SU-DHL-6 (cell line): ENCODE data around the gene LRRTM4.
A peak's percentile ranks its signal among the peaks of the same experiment; 100 is the strongest.

ENCODE experiments used
- H2AFZ ChIP-seq: fragments of 200-600 bp; sonication (generic); 2 replicates; pipeline ENCODE4 v1.6.1; 2014; ENCODE audit warnings: low read depth, mild to moderate bottlenecking, moderate library complexity, mixed read lengths, antibody characterized with exemption, low read length; ENCODE audit not compliant: severe bottlenecking
- H3F3A ChIP-seq: fragments of 200-600 bp; shearing (Covaris generic); 2 replicates; pipeline ENCODE4 v1.6.0; 2016; ENCODE audit warnings: antibody characterized with exemption, mild to moderate bottlenecking; ENCODE audit not compliant: insufficient read depth
- H3K27ac ChIP-seq: fragments of 200-600 bp; sonication (generic); 2 replicates; pipeline ENCODE4 v1.5.1; 2016; ENCODE audit warnings: low read depth, mild to moderate bottlenecking, low read length, moderate library complexity, mixed read lengths
- H3K27me3 ChIP-seq: fragments of 200-600 bp; sonication (generic), shearing (Covaris generic); 2 replicates; pipeline ENCODE4 v1.6.0; 2014; ENCODE audit warnings: mild to moderate bottlenecking, low read length
- H3K36me3 ChIP-seq: fragments of 200-600 bp; sonication (generic); 2 replicates; pipeline ENCODE4 v1.6.1; 2014; ENCODE audit warnings: mild to moderate bottlenecking, low read length, mixed read lengths
- H3K4me2 ChIP-seq: fragments of 300-600, 200-600 bp; shearing (Covaris generic), sonication (generic); 2 replicates; pipeline ENCODE4 v1.6.0; 2014; ENCODE audit warnings: low read length, low read depth, mild to moderate bottlenecking; ENCODE audit not compliant: poor library complexity, severe bottlenecking
- H3K4me3 ChIP-seq: fragments of 200-600 bp; sonication (generic); 2 replicates; pipeline ENCODE4 v1.5.1; 2014; ENCODE audit warnings: antibody characterized with exemption, low read length, mild to moderate bottlenecking, mixed read lengths; ENCODE audit not compliant: insufficient read depth, poor library complexity, severe bottlenecking
- H3K79me2 ChIP-seq: fragments of 200-600 bp; sonication (generic); 2 replicates; pipeline ENCODE4 v1.6.1; 2014; ENCODE audit warnings: mild to moderate bottlenecking, low read length, moderate library complexity; ENCODE audit not compliant: insufficient read depth
- H3K9ac ChIP-seq: fragments of 200-600 bp; sonication (generic); 2 replicates; pipeline ENCODE4 v1.7.0; 2014; ENCODE audit warnings: mild to moderate bottlenecking, low read length
- H3K9me2 ChIP-seq: fragments of 200-600 bp; sonication (generic); replicated peaks from 2 replicates; pipeline ENCODE4 v1.6.1; 2014; ENCODE audit warnings: low read length; ENCODE audit not compliant: insufficient read depth
- H3K9me3 ChIP-seq: fragments of 200-600 bp; sonication (generic); 2 replicates; pipeline ENCODE4 v1.6.1; 2014; ENCODE audit warnings: low read length, mixed read lengths; ENCODE audit not compliant: insufficient read depth
- H4K20me1 ChIP-seq: fragments of 200-600 bp; sonication (generic); 2 replicates; pipeline ENCODE4 v1.6.1; 2014; ENCODE audit warnings: low read depth, mild to moderate bottlenecking, antibody characterized with exemption, low read length, moderate library complexity, mixed read lengths
- CTCF ChIP-seq: fragments of 200-600 bp; sonication (generic); IDR thresholded peaks from one replicate; pipeline ENCODE4 v1.5.1; 2017; ENCODE audit warnings: antibody characterized with exemption, mild to moderate bottlenecking, low read length, moderate library complexity; ENCODE audit not compliant: insufficient read depth, poor library complexity, severe bottlenecking
- EZH2phosphoT487 ChIP-seq: fragments of 200-600 bp; sonication (generic), shearing (Covaris generic); conservative IDR thresholded peaks from 2 replicates; pipeline ENCODE4 v1.6.1; 2018; ENCODE audit warnings: mild to moderate bottlenecking, antibody characterized with exemption, low read length, moderate library complexity, mixed read lengths

Gene LRRTM4

DNA sequence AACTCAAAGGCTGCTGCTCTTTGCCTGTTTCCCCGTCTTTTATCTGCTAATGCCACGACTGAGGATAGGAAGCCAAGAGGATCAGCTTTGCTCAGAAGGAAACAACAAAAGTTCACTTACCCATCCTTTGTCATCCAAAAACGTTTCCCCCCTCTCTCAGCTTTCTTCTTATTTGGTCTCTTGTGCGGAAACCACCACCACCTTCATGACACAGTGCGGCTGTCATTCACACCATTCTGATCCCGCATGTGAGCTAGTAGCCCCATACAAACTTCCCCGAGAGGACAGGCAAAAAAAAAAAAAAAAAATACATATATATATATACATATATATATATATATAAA is 656 bp downstream of the LRRTM4 start:
- peak overlapping the region; percentile 22 for H3K4me3 ChIP-seq
- H2AFZ ChIP-seq = no peak overlapping the region
- peak overlapping the region; percentile 37 for H3K4me2 ChIP-seq
- H4K20me1 ChIP-seq = no peaks in the 10 kb centered on the region
- TF ChIP-seq EZH2phosphoT487 = no peak
- TF ChIP-seq CTCF = no peak
- no peaks in the 10 kb centered on the region for H3K9me3 ChIP-seq
- peak overlapping the region; percentile 15; the same call in 1 of the 2 replicates for H3K9ac ChIP-seq
- H3F3A ChIP-seq = no peaks in the 10 kb centered on the region
- H3K27me3 ChIP-seq = no peaks in the 10 kb centered on the region
- H3K27ac ChIP-seq = no peak overlapping the region
- no peaks in the 10 kb centered on the region for H3K79me2 ChIP-seq
- H3K36me3 ChIP-seq = no peaks in the 10 kb centered on the region
- no peaks in the 10 kb centered on the region for H3K9me2 ChIP-seq

GRCh38 chr2:77520641-77521547 is 1.3 kb downstream of the LRRTM4 start:
- Histone ChIP-seq H3K9ac (peak overlapping the region; percentile 15; the same call in 1 of the 2 replicates), H3K9me2 (no peaks in the 10 kb centered on the region), H3K79me2 (no peaks in the 10 kb centered on the region), H3K9me3 (no peaks in the 10 kb centered on the region), H3F3A (no peaks in the 10 kb centered on the region), H3K27ac (no peak overlapping the region), H3K27me3 (no peaks in the 10 kb centered on the region), H3K4me3 (peak overlapping the region; percentile 22), H2AFZ (peak overlapping the region; percentile 44), H3K36me3 (no peaks in the 10 kb centered on the region), H3K4me2 (peak overlapping the region; percentile 37), H4K20me1 (no peaks in the 10 kb centered on the region)
- TF ChIP-seq EZH2phosphoT487 = no peak
- no peak for TF ChIP-seq CTCF

DNA sequence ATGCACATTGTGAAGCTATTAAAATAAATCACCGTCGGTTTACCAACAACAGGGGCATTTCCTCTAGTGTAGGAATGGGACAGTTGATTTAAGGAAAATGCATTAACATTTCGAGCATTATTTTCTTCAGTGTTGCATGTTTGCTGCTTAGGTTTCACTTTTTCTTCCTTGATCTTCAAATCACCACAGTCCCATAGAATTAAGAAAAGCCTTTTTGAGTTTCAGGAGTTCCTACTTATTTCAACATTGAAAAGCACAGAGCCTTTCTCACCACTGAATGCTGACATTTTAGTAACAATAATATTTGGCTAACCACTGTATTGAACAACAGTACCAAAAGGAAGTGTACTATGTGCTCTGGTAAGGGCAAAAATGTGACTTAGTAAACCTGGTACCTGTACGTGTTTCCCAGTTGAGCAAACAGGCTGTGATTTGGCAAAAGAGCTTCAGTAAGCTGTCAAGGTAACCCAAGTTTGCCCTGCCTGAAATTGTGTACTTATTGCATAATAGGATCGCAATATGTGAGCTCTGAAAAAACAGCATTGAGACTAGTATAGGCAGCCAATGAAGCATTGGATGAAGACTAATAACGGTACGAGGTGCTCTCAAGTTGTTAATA is 2.2 kb downstream of the LRRTM4 start:
- peak overlapping the region; percentile 10; the same call in 1 of the 2 replicates for H3K9ac ChIP-seq
- H2AFZ ChIP-seq = peak overlapping the region; percentile 44
- H3K9me2 ChIP-seq = no peaks in the 10 kb centered on the region
- no peaks in the 10 kb centered on the region for H4K20me1 ChIP-seq
- TF ChIP-seq EZH2phosphoT487 (no peak), CTCF (no peak)
- no peaks in the 10 kb centered on the region for H3K79me2 ChIP-seq
- no peaks in the 10 kb centered on the region for H3K9me3 ChIP-seq
- H3K4me2 ChIP-seq = peak overlapping the region; percentile 37
- H3F3A ChIP-seq = no peaks in the 10 kb centered on the region
- H3K4me3 ChIP-seq = peak overlapping the region; percentile 22
- H3K27ac ChIP-seq = no peak overlapping the region
- H3K36me3 ChIP-seq = no peaks in the 10 kb centered on the region
- no peaks in the 10 kb centered on the region for H3K27me3 ChIP-seq
